Measurements from ENCODE around the gene RYR2.
A peak's percentile ranks its signal among the peaks of the same experiment; 100 is the strongest.

The RYR2 gene

DNA sequence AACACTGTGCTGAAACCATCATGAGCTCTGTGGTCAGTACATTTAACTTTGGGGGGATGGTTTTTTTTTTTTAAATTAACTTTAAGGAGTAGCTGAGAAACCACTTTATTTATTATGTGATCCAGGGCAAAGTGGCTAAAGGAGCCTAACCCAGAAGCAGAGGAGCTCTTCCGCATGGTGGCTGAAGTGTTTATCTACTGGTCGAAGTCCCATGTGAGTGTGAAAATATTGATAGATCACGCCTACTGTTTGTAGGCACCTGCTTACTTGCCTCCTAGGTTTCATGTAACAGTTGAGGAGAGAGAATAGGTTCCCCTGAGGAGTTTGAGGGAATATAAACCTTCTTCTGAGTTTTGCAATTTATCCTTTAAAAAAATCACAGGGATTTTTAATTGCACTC, 667.4 kb downstream of the RYR2 start:
- no peak for DNase-seq (ENCODE audit: low read depth in 2 of 2, low spot score in 1 of 2)

GRCh38 chr1:237711281-237711680, 669.3 kb downstream of the RYR2 start:
- no peak for DNase-seq (ENCODE audit: low read depth in 2 of 2, low spot score in 1 of 2)

- DNase-seq (ENCODE audit: low read depth in 2 of 2, low spot score in 1 of 2), result no peak
Measured at GRCh38 chr1:237712082-237712481, 670.1 kb downstream of the RYR2 start.

DNA sequence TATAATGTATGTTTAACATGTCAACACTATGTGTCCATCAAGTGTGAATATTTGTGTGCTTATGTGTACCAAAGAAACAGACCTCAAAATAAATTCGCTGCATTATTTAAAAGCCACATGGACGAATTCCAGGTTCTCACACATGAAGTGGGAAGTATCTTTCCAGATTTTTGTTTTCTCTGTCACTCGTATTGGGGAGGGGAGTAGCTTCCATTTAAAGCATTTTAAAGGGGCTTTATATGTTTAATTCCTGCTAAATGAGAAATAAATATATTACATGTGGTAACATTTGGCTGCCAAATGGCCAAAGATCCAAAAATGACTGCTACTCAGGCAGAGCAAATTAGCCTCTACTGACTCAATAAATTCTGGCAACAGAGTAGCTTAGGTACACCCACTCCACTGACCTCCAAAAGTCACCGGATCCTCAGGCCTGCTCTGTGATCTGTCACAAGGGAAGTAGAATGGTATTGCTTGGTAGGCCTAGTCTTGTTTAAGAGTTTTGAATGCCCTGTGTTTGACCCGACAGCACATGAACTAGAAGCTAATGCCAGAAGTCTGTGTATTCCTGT, 670.7 kb downstream of the RYR2 start:
- no peak for DNase-seq (ENCODE audit: low read depth in 2 of 2, low spot score in 1 of 2)

- DNase-seq (ENCODE audit: low read depth in 2 of 2, low spot score in 1 of 2), result no peak
Measured at GRCh38 chr1:237713916-237714315, 671.9 kb downstream of the RYR2 start.

DNA sequence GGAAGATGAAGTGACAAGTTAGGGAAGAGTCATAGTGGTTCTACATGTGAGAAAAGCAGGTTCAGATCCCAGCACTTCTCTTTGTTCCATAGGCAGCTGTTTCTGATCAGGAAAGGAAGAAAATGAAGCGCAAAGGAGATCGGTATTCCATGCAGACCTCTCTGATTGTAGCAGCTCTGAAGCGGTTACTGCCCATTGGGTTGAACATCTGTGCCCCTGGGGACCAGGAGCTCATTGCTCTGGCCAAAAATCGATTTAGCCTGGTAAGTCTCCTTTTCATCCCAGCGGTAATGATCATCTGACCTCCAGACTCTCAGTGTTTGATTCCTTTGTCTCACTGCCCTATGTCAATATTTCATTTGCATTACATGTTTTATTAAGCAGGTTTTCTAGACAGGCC, 675.1 kb downstream of the RYR2 start:
- DNase-seq (ENCODE audit: low read depth in 2 of 2, low spot score in 1 of 2), result no peak

DNA sequence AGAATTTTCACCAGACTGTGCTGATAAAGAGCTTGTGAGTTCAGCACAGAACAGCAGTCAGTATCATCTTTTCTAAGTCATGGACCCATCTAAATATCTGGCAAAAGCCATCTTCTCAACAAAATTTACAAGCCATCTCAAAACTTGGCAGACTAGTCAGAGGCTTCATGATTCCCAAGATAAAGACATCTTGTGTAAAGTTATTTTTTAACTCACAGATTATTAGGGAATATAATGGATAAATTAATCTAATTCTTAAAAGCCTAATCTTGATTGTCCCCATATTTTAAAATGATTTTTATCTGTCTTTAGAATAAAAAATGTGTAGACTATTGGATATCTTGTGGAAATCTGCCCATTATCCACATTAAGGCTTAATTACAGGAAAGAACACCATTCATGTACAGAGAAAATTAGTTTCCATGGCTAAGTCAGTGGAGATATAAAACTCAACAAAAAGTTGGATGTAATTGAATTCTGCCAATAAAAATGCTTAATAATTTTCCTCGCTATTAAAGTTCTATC, 688.9 kb downstream of the RYR2 start:
- no peak for DNase-seq (ENCODE audit: low read depth in 2 of 2, low spot score in 1 of 2)

DNA sequence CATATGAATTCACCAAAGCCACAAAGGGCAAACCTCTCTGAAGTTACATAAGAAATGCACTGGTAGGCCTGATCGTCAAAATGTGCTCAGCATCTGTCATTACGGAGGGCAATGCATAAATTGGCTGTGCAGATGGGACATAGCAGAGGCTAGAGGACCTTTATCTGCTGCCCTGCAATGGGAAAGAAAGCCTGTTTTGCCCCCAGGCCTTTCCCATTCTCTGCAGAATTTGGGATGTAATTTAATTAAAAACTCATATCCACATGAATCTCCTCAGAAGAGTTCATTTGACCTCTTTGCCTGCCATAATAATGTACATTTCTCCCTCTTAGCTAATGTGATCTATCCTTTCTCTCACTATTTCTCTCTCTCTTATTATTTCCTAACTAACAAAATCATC, 690.7 kb downstream of the RYR2 start:
- DNase-seq (ENCODE audit: low read depth in 2 of 2, low spot score in 1 of 2), result no peak

DNA sequence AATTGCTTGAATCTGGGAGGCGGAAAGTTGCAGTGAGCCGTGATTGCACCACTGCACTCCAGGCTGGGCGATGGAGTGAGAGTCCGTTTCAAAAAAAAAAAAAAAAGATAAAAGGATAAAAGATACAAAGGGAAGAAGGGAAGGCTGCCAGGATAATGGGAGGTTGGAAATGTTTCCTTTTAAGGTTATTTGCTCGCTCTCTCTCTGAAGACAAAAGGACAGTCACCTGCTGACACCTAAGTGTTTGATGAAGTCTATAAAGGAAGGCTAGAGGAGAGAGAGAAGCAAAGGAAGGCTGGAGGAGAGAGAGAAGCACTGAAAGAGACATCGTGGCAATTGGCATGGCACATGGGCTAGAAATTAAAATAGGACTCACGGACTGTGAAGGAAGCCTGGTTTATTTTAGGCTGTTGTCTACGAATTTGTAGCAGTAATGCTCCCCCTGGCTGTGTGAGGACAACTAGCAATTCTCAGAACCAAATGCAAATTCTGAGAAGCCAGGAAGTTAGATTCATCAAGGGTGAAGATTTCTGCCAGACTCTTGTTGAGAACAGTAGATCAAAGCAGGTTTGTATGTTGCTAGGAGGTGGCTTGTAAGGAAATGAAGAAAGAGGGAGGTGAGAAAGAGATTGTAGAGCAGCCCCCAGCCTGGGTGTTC, 694.5 kb downstream of the RYR2 start:
- DNase-seq (ENCODE audit: low read depth in 2 of 2, low spot score in 1 of 2), result peak in 1 of 2 donors; percentile 1

DNA sequence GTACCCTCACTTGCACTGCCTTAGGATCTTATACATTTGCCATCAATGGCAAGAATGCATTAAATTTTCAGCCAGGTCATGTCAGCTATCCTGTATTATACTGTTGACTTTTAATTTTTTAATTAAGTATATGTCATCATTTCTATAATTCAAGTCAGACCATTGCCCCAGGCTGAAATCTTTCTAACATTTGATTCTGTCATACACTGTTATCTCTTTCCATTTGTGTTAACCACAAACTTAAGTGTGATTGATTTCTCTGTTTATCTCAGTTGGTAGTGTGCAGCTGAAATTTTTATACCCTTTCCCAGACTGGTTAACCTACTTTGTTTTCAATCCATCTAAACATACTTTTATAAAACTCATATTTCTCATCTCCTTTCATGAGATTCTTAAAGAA, 695.5 kb downstream of the RYR2 start:
- no peak for DNase-seq (ENCODE audit: low read depth in 2 of 2, low spot score in 1 of 2)

- no peak for DNase-seq (ENCODE audit: low read depth in 2 of 2, low spot score in 1 of 2)
Measured at GRCh38 chr1:237737938-237738610, 696.1 kb downstream of the RYR2 start.

DNA sequence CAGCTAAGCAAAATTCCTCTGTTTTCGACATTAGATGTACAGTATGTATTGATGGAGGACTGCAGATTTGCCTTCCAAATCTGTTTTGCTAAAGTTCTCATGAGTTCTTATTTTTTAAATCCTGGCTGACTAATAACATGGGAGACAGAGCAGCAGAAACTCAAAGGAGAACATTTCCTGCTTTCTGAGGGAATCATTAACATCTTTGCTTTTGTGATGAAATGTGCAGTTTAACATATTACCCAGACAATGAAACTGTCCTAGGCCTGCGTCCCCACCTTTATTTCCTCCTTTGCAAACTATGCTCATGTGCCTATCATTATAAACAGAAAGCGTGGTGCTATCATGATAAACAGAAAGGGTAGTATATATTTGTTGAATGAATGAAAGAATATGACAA, 698.9 kb downstream of the RYR2 start:
- no peak for DNase-seq (ENCODE audit: low read depth in 2 of 2, low spot score in 1 of 2)

DNA sequence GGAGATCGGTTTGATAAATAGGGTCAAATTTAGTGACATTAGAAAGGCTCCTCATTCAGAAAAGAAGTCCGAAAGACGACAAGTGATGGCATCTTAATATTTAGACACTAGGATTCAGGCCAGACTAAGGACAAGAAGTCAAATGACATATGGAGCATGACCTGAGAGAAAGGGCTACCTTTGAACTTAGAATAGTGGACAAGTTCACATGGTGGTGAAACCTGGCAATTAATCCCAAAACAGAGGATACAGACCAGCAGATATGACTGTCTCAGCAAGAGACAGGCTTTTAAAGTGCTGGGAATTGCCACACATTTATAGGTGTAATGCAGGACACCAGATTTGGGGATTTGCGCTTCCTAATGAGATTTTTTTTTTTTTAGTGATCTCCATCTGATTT, 703.6 kb downstream of the RYR2 start:
- no peak for DNase-seq (ENCODE audit: low read depth in 2 of 2, low spot score in 1 of 2)

DNA sequence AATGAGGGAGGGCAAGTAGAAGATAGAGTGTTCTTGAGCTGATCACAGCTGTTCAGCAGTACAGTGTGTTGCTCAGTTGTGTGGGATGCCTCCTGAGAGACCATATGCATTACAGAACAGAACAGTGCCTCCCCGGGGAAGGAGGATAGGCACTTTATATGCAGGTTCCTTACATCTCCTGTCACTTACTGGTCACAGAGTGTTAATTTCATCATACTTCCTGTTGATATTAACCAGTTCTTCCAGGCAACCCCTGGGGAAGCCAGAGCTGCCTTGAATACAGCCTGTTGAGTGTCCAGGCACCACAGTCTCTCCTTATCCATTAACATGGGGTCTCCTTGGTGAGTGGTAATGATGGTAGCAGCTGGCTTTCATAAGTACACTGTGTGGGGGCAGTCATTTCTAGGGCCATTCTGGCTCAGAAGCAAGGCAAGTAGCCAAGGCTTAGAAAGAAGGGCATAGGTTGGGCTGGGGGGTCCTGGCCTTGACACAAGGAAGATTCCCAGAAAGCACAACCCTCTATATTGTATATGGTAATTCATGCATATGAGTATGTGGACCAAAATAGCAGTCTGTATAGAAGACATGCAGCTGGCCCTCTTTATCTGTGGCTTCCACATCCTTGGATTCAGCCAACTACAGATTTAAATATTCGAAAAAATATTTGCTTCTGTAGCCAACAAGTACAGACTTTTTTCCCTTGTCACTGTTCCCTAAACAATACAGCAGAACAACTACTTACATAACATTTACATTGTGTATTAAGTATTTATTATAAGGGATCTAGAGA, 706.4 kb downstream of the RYR2 start:
- DNase-seq (ENCODE audit: low read depth in 2 of 2, low spot score in 1 of 2), result no peak

DNA sequence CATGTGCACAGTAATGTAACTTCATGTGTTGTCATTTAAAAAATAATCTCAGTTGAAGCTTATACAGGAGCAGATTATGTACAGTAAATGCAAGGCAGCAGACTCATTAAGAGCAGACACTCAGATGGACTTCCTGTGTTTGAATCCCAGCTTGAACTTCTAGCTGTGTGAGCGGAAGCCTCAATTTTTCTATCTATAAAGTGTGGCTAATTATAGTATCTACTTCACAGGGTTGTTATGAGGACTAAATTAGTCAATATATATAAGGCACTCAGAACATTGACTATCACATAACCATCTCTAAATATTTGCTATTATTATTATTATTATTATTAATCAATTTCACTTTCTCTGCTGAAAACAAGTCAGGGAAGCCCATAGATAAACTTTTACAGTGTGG, 707.1 kb downstream of the RYR2 start:
- DNase-seq (ENCODE audit: low read depth in 2 of 2, low spot score in 1 of 2), result no peak

DNA sequence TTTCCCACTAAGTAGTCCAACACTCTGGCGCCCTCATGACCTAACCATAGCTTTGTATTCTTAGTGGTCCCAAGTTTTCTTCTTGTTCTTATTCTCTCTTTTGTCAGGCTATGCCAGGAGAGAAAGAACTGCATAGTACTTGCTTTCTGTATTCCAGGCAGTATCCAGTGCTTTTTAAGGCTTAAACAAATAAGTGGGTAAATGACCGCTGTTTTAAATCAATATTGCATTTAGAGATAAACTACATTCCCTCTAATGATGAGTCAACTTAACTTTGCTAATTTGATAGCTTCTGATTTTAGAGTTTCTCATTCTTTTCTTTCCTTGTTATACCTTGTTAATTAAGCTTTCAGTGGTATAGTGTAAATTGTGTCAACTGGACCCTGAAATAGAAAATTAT, 709.1 kb downstream of the RYR2 start:
- DNase-seq (ENCODE audit: low read depth in 2 of 2, low spot score in 1 of 2), result no peak

DNA sequence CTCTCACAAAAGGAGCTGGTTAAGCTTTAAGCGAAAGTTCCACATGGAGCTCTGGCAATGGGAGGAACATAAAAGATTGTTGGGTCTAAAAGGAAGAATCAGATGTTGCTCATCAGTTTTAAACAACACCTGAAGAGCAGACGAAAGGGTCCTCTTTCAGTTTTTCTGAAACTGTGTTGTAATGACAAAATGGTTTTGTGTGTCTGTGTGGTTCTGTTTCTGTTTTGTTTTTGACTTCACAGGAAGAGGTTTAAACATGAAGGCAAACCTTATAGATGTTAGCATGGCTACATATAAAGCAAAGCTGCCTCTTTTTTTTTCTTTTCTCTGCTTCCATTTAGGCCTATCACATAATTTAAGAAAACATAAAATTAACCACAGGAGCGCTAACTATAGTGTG, 712.6 kb downstream of the RYR2 start:
- DNase-seq (ENCODE audit: low read depth in 2 of 2, low spot score in 1 of 2), result no peak

DNA sequence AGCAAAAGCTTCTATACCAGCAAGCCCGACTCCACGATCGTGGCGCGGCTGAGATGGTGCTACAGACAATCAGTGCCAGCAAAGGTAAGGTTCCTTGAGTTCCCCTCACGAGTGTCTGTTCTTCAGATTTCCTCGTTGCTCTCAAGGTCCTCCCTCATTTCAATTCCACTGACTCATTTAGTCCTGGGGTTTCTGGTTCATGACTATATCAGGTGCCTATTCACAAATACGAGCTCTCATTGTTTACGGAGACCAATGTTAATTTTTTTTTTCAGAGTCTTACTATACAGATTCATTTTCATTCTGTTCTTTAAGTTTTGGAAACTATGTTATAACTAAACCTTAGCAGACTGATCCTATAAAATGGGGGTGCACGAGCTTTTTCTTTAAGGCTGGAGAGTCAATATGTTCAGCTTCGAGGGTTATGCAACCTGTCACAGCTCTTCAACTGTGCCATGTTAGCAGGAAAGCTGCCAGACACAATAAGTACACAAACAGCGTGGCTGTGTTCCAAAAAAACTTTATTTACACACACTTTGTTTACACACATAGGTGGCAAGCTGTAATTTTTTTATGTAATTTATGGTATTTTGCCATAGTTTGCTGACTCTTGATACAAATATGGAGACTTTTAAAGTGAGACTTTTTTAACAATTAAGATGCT, 714.5 kb downstream of the RYR2 start:
- no peak for DNase-seq (ENCODE audit: low read depth in 2 of 2, low spot score in 1 of 2)

DNA sequence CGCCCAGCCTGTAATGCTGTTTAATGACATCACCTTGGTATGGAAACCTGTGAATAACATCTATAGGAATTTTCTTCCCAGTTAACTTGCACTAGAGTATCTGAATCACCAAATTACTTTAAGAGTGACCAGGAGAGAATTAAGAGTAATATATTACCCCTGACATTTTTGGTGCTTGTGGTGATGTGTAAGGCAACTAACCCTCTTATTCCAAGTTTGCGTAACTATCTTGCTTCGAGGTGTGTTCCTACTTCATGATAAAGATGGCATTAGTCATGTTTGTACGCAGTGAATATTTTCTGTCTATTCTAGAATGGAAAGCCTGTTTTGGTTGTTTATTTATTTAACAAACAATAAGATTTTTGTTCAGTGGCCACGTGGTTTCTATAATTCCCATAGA, 717.4 kb downstream of the RYR2 start:
- DNase-seq (ENCODE audit: low read depth in 2 of 2, low spot score in 1 of 2), result no peak

DNA sequence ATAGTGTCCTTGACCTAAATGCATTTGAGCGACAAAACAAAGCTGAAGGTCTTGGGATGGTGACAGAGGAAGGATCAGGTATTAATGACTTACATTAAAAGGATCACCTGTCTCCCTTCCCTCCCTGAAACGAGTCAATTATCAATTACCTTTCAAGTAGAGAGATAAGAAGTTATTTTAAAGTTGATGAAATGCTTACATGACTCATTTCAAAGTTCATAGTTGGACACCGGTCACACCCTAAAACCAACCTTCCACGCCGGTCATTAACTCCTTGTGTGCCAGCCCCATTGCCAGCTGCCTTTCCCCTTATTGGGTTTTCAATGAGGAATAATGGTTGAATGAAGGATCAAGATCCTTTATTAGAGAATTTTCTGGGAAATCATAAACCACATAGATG, 719.0 kb downstream of the RYR2 start:
- DNase-seq (ENCODE audit: low read depth in 2 of 2, low spot score in 1 of 2), result no peak

DNA sequence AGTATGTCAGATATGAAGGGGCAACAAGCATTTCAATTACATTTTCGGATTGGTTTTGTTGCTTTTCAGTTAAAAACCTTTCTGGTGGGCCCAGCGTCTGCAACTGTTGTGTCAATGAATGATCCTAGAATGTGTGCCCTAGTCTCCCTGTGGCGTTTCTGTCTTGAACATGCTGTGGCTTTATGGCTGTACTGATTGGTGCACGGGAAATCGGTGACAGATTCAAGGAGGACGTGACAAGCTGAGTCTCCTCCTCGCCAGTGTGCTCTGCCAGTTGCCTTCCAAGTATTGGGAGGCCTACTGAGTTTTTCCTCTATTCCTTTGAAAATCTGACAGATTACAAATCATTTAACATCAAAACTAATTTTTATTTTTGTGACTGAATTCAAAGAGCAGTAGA, 721.2 kb downstream of the RYR2 start:
- no peak for DNase-seq (ENCODE audit: low read depth in 2 of 2, low spot score in 1 of 2)
